A673 (cell line): ENCODE measurements around the gene CYSLTR2.

Source experiments
- CTCF ChIP-seq: fragments of 300-800, 200-600 bp; sonication (generic); conservative IDR thresholded peaks from 2 replicates; pipeline ENCODE4 v1.5.1; 2017; ENCODE audit warnings: low read depth, mild to moderate bottlenecking, antibody characterized with exemption, low read length, moderate library complexity, mixed read lengths
- EZH2 ChIP-seq: fragments of 200-600 bp; sonication (generic); IDR thresholded peaks from 2 replicates; pipeline ENCODE4 v1.6.1; 2017; ENCODE audit warnings: borderline replicate concordance, low read depth, mild to moderate bottlenecking, mixed read lengths, antibody characterized with exemption, low read length; ENCODE audit not compliant: poor library complexity, severe bottlenecking

DNA sequence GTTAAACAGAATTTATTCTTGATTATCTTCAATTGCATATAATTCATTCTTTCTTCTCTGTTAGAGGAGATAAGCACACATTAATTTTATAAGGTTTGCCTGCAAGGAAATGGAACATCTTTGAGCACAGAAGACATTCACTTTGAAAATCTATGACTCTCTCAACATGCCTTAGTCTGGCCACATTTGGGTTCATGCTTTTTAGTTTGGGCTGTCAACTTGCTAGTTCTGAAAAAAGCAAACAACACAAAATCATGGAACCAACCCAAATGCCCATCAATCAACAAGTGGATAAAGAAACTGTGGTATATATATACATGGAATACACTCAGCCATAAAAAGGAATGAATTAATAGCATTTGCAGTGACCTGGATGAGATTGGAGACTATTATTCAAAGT is 71.5 kb downstream of the CYSLTR2 start:
- TF ChIP-seq CTCF: no peak
- TF ChIP-seq EZH2: no peak
